NCI-H2081 treated with DMSO at 0.1 percent for 48 hours (cell line): ENCODE data around the gene DDIT4.
"Not testable (repeated sequence)": the region's sequence is repeated elsewhere in the genome, so short reads cannot be mapped to it uniquely, and the experiment has no call there.

Experiments
- DNase-seq: peaks from one replicate; lab custom pipeline; 2025; lab: John Stamatoyannopoulos, UW

DDIT4 gene

GRCh38 chr10:72273410-72274212 lies at the start of gene DDIT4:
Gene DDIT4 (plus strand): TSS chr10:72273924. CDS start chr10:72274217, 293 bp downstream.
- DNase-seq: peak; percentile 87

GRCh38 chr10:72224191-72224590 lies 49.5 kb upstream of the DDIT4 start:
- DNase-seq: not testable (repeated sequence)

GRCh38 chr10:72226418-72227027 lies 47.2 kb upstream of the DDIT4 start:
- DNase-seq: no peak

GRCh38 chr10:72227826-72228225 lies 45.9 kb upstream of the DDIT4 start:
- DNase-seq: no peak

GRCh38 chr10:72228318-72228751 lies 45.4 kb upstream of the DDIT4 start:
- DNase-seq: peak; percentile 95

GRCh38 chr10:72229261-72230251 lies 44.2 kb upstream of the DDIT4 start:
- DNase-seq: peak; percentile 73

- DNase-seq: no peak
Observed at GRCh38 chr10:72233621-72234020, 40.1 kb upstream of the DDIT4 start.

GRCh38 chr10:72234560-72235095 lies 39.1 kb upstream of the DDIT4 start:
- DNase-seq: peak; percentile 11

GRCh38 chr10:72235544-72236279 lies 38.0 kb upstream of the DDIT4 start:
- DNase-seq: no peak

GRCh38 chr10:72238392-72239175 lies 35.1 kb upstream of the DDIT4 start:
- no peak for DNase-seq

GRCh38 chr10:72239409-72239808 lies 34.3 kb upstream of the DDIT4 start:
- DNase-seq: no peak

GRCh38 chr10:72240371-72240770 lies 33.4 kb upstream of the DDIT4 start:
- DNase-seq: no peak

- no peak for DNase-seq
Observed at GRCh38 chr10:72241691-72242252, 32.0 kb upstream of the DDIT4 start.

- no peak for DNase-seq
Observed at GRCh38 chr10:72242675-72243074, 31.0 kb upstream of the DDIT4 start.

GRCh38 chr10:72243822-72244437 lies 29.8 kb upstream of the DDIT4 start:
- DNase-seq: no peak

- no peak for DNase-seq
Observed at GRCh38 chr10:72244573-72245038, 29.1 kb upstream of the DDIT4 start.

- no peak for DNase-seq
Observed at GRCh38 chr10:72245949-72246525, 27.7 kb upstream of the DDIT4 start.

- DNase-seq: no peak
Observed at GRCh38 chr10:72248468-72249151, 25.1 kb upstream of the DDIT4 start.
